Endodermal cell (in vitro differentiated cells): Measurements from ENCODE around the gene SVOPL. TPM values are rescaled to one million over a fixed set of nuclear protein-coding genes. Genes with fewer than 3 reads are reported as not detected.

Source experiments
- DNase-seq: peaks from one replicate; pipeline ENCODE4 v3.0.0-alpha.2; 2017
- H3K27ac ChIP-seq: 2 replicates; pipeline ENCODE4 v1.5.1; 2013; ENCODE audit warnings: mild to moderate bottlenecking, low read depth, low read length, moderate library complexity
- H3K27me3 ChIP-seq: 2 replicates; pipeline ENCODE4 v1.6.1; 2013; ENCODE audit warnings: mild to moderate bottlenecking, low read length, moderate library complexity; ENCODE audit not compliant: insufficient read depth, control insufficient read depth, poor library complexity, severe bottlenecking
- H3K36me3 ChIP-seq: 2 replicates; pipeline ENCODE4 v1.7.0; 2013; ENCODE audit warnings: mild to moderate bottlenecking, low read length, moderate library complexity; ENCODE audit not compliant: control insufficient read depth, insufficient read depth
- H3K4me1 ChIP-seq: one replicate; pipeline ENCODE4 v1.7.0; 2013; ENCODE audit warnings: low read length; ENCODE audit not compliant: control insufficient read depth, insufficient read depth
- H3K4me3 ChIP-seq: 2 replicates; pipeline ENCODE4 v1.5.1; 2013; ENCODE audit warnings: mild to moderate bottlenecking, low read length, moderate library complexity
- H3K9ac ChIP-seq: 2 replicates; pipeline ENCODE4 v1.6.1; 2013; ENCODE audit warnings: mild to moderate bottlenecking, low read length, moderate library complexity; ENCODE audit not compliant: poor library complexity, severe bottlenecking; ENCODE audit errors: extremely low read depth
- H3K9me3 ChIP-seq: 2 replicates; pipeline ENCODE4 v1.6.1; 2013; ENCODE audit warnings: mild to moderate bottlenecking, low read length, moderate library complexity; ENCODE audit not compliant: control insufficient read depth
- H3K27ac Mint-ChIP-seq: 2 replicates; pipeline ENCODE4 v1.8.0; 2020; ENCODE audit warnings: mixed read lengths
- H3K27me3 Mint-ChIP-seq: 2 replicates; pipeline ENCODE4 v1.8.0; 2021; ENCODE audit warnings: mild to moderate bottlenecking, mixed read lengths; ENCODE audit not compliant: insufficient read depth
- H3K36me3 Mint-ChIP-seq: 2 replicates; pipeline ENCODE4 v1.8.0; 2020; ENCODE audit warnings: low read depth, mixed read lengths
- H3K4me1 Mint-ChIP-seq: 2 replicates; pipeline ENCODE4 v1.8.0; 2020; ENCODE audit warnings: mixed read lengths
- H3K4me3 Mint-ChIP-seq: 2 replicates; pipeline ENCODE4 v1.8.0; 2020; ENCODE audit warnings: mild to moderate bottlenecking, moderate library complexity, mixed read lengths
- H3K9me3 Mint-ChIP-seq: 2 replicates; pipeline ENCODE4 v1.8.0; 2020; ENCODE audit warnings: mild to moderate bottlenecking, mixed read lengths
- CTCF ChIP-seq: fragments of 200-600 bp; sonication (generic); conservative IDR thresholded peaks from 2 replicates; pipeline ENCODE4 v1.5.0; 2021; ENCODE audit warnings: antibody characterized with exemption, mild to moderate bottlenecking
- WGBS, 2 experiments: methylation state at CpG; one replicate each; pipeline versions ENCODE4 v1.1.5 to v1.1.7; 2013; ENCODE audit warnings: missing lambda C conversion rate in 2 of 2, mixed read lengths in 1 of 2; ENCODE audit not compliant: insufficient coverage in 1 of 2, insufficient read length in 1 of 2; 5-methylcytosine and 5-hydroxymethylcytosine counted together
- total RNA-seq, 2 donors: library from RNA; stranded (reverse); fragmentation: NEBNext Ultra II Directional in 1 of 2; extraction: Animal tissue kit (Norgen Biotek cat#: 25700) in 1 of 2; gene quantifications; 2 replicates in 1 of 2; 3 replicates in 1 of 2; pipeline ENCODE4 v1.2.1, GENCODE V29; 2021

Gene SVOPL
- total RNA-seq, 2 donors from 2014 or later, result 0.86 to 0.95 TPM

- no peak overlapping the region for H3K4me3 Mint-ChIP-seq
- 50 to 95% methylated on average over 1 to 4 of the region's 4 CpGs for WGBS, 2 experiments
- Histone ChIP-seq H3K9me3 (peaks cover 10% of the 10 kb centered on the region), H3K36me3 (no peaks in the 10 kb centered on the region), H3K4me1 (peaks cover 4% of the 10 kb centered on the region), H3K4me3 (no peak overlapping the region), H3K27me3 (no peaks in the 10 kb centered on the region), H3K27ac (no peak overlapping the region), H3K9ac (no peak overlapping the region)
- no peak for DNase-seq
- peaks cover 17% of the 10 kb centered on the region for H3K9me3 Mint-ChIP-seq
- H3K4me1 Mint-ChIP-seq, result peaks cover 18% of the 10 kb centered on the region
- peak overlapping the region; percentile 17 for H3K27ac Mint-ChIP-seq
- no peaks in the 10 kb centered on the region for H3K27me3 Mint-ChIP-seq
- H3K36me3 Mint-ChIP-seq, result no peaks in the 10 kb centered on the region
- TF ChIP-seq CTCF, result no peak
Measured at GRCh38 chr7:138669364-138669763, 31.8 kb downstream of the SVOPL start.

GRCh38 chr7:138668946-138669345 is 32.2 kb downstream of the SVOPL start:
- no peaks in the 10 kb centered on the region for H3K27me3 Mint-ChIP-seq
- no peak overlapping the region for H3K4me3 ChIP-seq
- no peak overlapping the region for H3K9ac ChIP-seq
- H3K4me3 Mint-ChIP-seq, result no peak overlapping the region
- peaks cover 4% of the 10 kb centered on the region for H3K4me1 ChIP-seq
- peak overlapping the region; percentile 17 for H3K27ac Mint-ChIP-seq
- H3K9me3 ChIP-seq, result peaks cover 10% of the 10 kb centered on the region
- H3K4me1 Mint-ChIP-seq, result peaks cover 18% of the 10 kb centered on the region
- H3K36me3 Mint-ChIP-seq, result no peaks in the 10 kb centered on the region
- no peak overlapping the region for H3K27ac ChIP-seq
- 87 to 97% methylated on average over 3 of the region's 3 CpGs for WGBS, 2 experiments
- DNase-seq, result no peak
- no peak for TF ChIP-seq CTCF
- H3K36me3 ChIP-seq, result no peaks in the 10 kb centered on the region
- H3K9me3 Mint-ChIP-seq, result peaks cover 17% of the 10 kb centered on the region
- no peaks in the 10 kb centered on the region for H3K27me3 ChIP-seq

GRCh38 chr7:138668229-138668596 is 32.9 kb downstream of the SVOPL start:
- H3K36me3 ChIP-seq, result no peaks in the 10 kb centered on the region
- no peak overlapping the region for H3K27ac Mint-ChIP-seq
- no peak for TF ChIP-seq CTCF
- WGBS, 2 experiments, result 67 to 71% methylated on average over 2 of the region's 2 CpGs
- no peaks in the 10 kb centered on the region for H3K36me3 Mint-ChIP-seq
- no peak overlapping the region for H3K9ac ChIP-seq
- H3K4me1 ChIP-seq, result peaks cover 4% of the 10 kb centered on the region
- no peak overlapping the region for H3K4me3 ChIP-seq
- H3K4me1 Mint-ChIP-seq, result peaks cover 25% of the 10 kb centered on the region
- no peak for DNase-seq
- H3K9me3 ChIP-seq, result peaks cover 10% of the 10 kb centered on the region
- H3K27ac ChIP-seq, result no peak overlapping the region
- peaks cover 17% of the 10 kb centered on the region for H3K9me3 Mint-ChIP-seq
- no peak overlapping the region for H3K4me3 Mint-ChIP-seq
- no peaks in the 10 kb centered on the region for H3K27me3 ChIP-seq
- no peaks in the 10 kb centered on the region for H3K27me3 Mint-ChIP-seq
